ENCODE data around the gene ZACN. TPM values are rescaled to one million over a fixed set of nuclear protein-coding genes. Genes with fewer than 3 reads are reported as not detected.

The ZACN gene
- total and polyA plus RNA-seq, 2 donors (not counting 3 experiments of a cell fraction or from before 2014, with no cell fraction given) = 0.18 TPM; not detected in 1

- Histone ChIP-seq H4K20me1 (replicated peaks; ENCODE audit: control insufficient read depth, extremely low read depth, insufficient read depth, low read length) (no peaks in the 10 kb centered on the region), H3K27me3 (ENCODE audit: control insufficient read depth in 2 of 2, insufficient read depth in 2 of 2, low read length in 2 of 2) (no peaks in the 10 kb centered on the region), H3K4me3 (replicated peaks in 1 of 3; ENCODE audit: insufficient read depth in 1 of 3, low read depth in 1 of 3, low read length in 3 of 3) (no peak overlapping the region), H3K9ac (replicated peaks; ENCODE audit: extremely low read depth, insufficient read depth, low read length) (no peak overlapping the region), H3K79me2 (ENCODE audit: control insufficient read depth, insufficient read depth, low read length) (no peaks in the 10 kb centered on the region), H3K9me3 (replicated peaks; ENCODE audit: control insufficient read depth, insufficient read depth, low read length) (no peaks in the 10 kb centered on the region), H3K9me1 (replicated peaks; ENCODE audit: control insufficient read depth, extremely low read depth, insufficient read depth, low read length) (no peaks in the 10 kb centered on the region), H3K36me3 (ENCODE audit: control insufficient read depth in 2 of 2, extremely low read depth in 1 of 2, insufficient read depth in 2 of 2, low read length in 2 of 2) (peaks cover 0 to 2% of the 10 kb centered on the region in 2 experiments), H3K4me1 (ENCODE audit: control insufficient read depth, extremely low read depth, insufficient read depth, low read length) (peaks cover 11% of the 10 kb centered on the region), H3K27ac (ENCODE audit: insufficient read depth, low read depth, low read length) (no peak overlapping the region), H2AFZ (ENCODE audit: low read depth, low read length) (no peak overlapping the region), H3K4me2 (ENCODE audit: insufficient read depth, low read length) (no peak overlapping the region)
- no TSS peak for BruUV-seq (replicated peaks)
- dilution Hi-C loops (cut with MboI; ENCODE audit: extremely low pct_ligation_motif_present, low sequenced_read_pairs) = no loop called here
- POLR2A ChIA-PET = interaction anchor here (0.7 kb wide), 1 partner anchor 62 kb away, joined by 7 read pairs; no protein-coding TSS in a partner anchor
- peak; percentile 27 for DNase-seq (ENCODE audit: low read depth, low spot score)
- intact Hi-C loops (cut with micrococcal nuclease) = loop anchor here (5.0 kb wide), 1 partner anchor 245 kb away; no protein-coding TSS in a partner anchor
- CTCF ChIA-PET = interaction anchor here (0.7 to 3.8 kb wide), 11 partner anchors 9 to 248 kb away, joined by 3 to 28 read pairs (median 4); no protein-coding TSS in a partner anchor
- TF ChIP-seq POLR2AphosphoS5 (IDR thresholded peaks at IDR 0.05; ENCODE audit: insufficient read depth, low read depth, low read length) = no peak
- TF ChIP-seq CTCF (IDR thresholded peaks at IDR 0.05; ENCODE audit: extremely low read depth in 1 of 2, insufficient read depth in 1 of 2, low read depth in 1 of 2, low read length in 2 of 2) = peak; percentile 35 to 69
- no peak for TF ChIP-seq MAX (IDR thresholded peaks at IDR 0.05; ENCODE audit: insufficient read depth, insufficient read length)
- TF ChIP-seq POLR2A (IDR thresholded peaks at IDR 0.05; ENCODE audit: low read depth, low read length) = no peak
- no peak for TF ChIP-seq GATA2 (IDR thresholded peaks at IDR 0.05; ENCODE audit: insufficient read depth, insufficient read length, low read depth, low read length)
- no peak for TF ChIP-seq JUN (IDR thresholded peaks at IDR 0.05; ENCODE audit: borderline replicate concordance, insufficient read depth, insufficient read length, low read depth)
- peak; percentile 59 for FAIRE-seq
These were observed 46.8 kb upstream of the ZACN start for GRCh38 chr17:76032073-76032779.

Data from endothelial cell of umbilical vein (primary cell).